GM15510 (cell line): ENCODE data around the gene TRPC3.

Experiments
- POLR2A ChIP-seq: IDR thresholded peaks from 3 replicates; pipeline ENCODE4 v1.6.1; 2011; ENCODE audit warnings: borderline replicate concordance; ENCODE audit not compliant: insufficient read length; ENCODE audit errors: extremely low read depth

Gene TRPC3

GRCh38 chr4:121953860-121954259 is 2.0 kb upstream of the TRPC3 start:
- TF ChIP-seq POLR2A = no peak

DNA sequence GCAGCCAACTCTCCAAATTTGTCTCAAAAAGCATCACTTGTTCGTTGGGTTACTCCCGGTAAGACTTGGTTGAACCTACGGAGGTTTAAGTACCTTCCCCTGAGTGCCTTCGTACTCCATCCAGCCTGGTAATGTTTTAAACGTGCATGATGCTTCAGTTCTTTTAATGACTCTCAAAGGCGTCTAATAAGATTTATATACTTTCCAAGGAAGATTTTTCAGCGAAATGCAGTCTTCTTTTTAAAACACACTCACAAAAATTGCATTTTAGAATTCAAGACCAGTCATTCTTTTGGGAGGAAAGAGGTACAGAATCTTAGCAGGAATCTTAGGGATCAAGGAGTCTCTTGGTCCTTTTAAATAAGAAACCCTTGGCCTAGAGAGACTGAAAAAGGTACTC is 430 bp upstream of the TRPC3 start:
- no peak for TF ChIP-seq POLR2A

GRCh38 chr4:121950680-121951520 is 960 bp downstream of the TRPC3 start:
- no peak for TF ChIP-seq POLR2A

GRCh38 chr4:121950212-121950679 is 1.6 kb downstream of the TRPC3 start:
- TF ChIP-seq POLR2A = no peak

GRCh38 chr4:121946644-121947043 is 5.2 kb downstream of the TRPC3 start:
- no peak for TF ChIP-seq POLR2A

DNA sequence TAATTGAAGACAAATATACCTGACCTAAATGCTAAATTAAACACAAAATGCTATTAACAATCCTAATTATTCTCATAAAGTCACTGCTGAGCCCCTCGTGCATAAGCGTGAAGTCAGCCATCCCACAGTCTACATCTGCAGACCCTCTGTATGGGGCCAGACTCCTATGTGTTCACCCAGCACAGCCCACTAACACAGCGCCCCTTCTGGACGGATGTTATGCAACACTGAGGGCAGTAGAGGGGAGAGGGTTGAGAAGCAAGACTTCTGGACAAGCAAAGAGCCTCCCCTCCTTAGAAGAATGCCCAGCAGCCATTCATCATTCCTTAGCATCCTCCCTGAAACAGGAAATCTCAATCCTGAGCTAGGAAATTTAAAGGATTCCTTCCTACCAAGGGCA is 7.9 kb downstream of the TRPC3 start:
- no peak for TF ChIP-seq POLR2A

GRCh38 chr4:121939690-121940089 is 12.2 kb downstream of the TRPC3 start:
- TF ChIP-seq POLR2A = no peak

DNA sequence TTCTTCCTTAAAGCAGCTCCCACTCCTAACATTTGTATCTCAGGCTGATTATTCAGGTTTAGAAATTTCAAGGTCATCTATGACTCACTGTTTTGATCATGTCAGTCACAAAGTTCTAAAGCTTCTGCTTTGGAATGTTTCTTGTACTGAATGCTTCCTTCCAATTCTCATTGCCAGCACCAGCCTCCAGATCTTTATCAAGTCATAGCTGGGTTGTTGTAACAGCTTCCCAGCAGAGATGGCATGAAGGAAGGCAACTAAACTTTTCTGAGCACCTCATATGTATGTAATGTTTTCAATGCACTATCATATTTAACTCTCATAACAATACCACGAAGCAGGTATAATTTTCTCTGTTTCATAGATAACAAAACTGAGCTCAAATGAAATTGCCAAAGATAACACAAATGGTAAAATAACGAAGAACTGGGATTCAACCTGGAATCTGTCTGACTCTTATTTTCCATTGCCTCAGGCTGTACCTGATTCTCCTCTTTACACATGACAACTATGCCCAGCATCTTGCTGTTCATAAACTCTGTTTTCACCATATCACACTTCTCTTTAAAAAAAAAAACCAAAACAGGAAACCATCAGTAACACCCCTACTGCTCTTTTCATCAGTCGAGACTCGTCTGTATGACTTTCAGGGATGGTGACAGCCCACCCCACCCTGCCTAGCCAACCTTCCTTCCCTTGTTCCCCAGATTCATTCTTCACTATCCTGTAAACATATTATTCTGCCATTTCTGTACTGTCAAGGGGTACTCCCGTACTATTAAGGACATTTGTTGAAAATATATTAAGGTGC is 13.4 kb downstream of the TRPC3 start:
- TF ChIP-seq POLR2A = no peak

- no peak for TF ChIP-seq POLR2A
Observed at GRCh38 chr4:121936101-121936500, 15.8 kb downstream of the TRPC3 start.

DNA sequence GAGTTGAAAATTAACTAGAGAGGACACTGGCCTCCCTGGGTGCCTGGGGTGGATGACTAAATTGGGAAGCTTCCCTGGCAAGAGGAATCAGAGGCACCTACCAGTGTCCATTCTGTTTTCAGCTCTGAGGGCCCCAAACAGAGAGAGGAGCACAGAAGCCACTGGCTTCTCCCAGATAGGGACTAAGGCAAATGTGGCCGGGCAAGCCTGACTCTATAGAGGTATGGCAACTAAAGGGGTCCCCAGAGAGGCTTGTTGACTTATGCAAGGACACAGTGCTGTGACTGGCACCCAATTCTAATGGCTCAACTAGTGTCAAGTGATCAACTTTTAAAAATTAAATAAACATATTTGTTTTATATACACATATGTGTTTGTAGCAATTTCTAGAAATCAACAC is 17.2 kb downstream of the TRPC3 start:
- TF ChIP-seq POLR2A = no peak

GRCh38 chr4:121932212-121932974 is 19.5 kb downstream of the TRPC3 start:
- no peak for TF ChIP-seq POLR2A

DNA sequence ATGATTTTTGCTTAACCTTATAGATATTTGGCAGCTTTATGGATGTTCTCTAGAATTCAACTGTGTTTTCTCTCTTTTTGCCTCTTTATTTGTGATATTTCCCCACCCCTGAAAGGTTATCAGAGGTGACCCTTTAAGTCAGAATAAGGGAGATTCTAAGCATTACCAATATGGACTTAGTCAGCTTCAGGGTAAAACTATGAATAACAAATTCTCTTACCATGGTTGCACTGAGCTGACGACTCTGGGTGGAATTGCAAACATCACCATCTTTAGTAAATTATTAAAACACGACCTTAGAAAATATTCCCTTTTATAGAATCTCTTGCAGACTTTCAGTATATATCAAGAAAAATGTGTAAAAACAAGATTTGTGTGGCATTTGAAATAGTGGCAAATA is 21.6 kb downstream of the TRPC3 start:
- TF ChIP-seq POLR2A = no peak

DNA sequence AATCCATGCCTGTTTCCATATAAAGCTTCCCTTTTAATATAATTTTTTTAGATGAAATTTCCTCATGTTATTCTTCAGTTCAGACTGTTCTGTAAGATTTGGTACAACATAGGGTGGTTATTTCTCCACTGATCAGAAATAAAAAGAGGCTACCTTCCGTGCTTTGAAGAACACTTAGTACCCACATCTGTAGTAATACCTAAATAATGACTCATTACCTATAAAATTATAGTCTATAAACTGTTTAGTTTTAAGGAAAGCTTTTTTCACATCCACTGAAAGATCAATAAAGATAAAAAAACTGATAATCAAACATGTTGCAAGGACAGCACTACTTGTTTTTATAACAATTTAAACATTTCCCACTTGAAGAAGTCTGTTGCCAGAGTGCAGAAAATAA is 23.9 kb downstream of the TRPC3 start:
- TF ChIP-seq POLR2A = no peak

DNA sequence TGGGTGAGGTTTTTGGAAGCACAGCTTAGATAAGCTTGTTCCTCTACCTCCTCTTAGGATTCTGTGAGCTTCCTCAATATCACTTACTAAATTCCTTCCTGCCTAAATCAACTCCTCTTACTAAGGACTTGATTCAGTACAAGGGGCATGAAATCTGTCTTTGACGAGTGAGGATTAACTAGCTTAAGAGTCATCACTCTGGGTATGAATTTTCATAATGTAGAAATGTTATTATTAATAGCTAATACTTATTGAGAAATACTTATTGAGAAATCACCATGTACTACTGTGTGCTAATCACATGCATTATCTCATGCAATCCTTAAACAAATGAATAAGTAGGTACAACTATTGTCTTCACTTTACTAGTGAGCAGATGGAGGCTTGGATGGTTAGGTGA is 28.6 kb downstream of the TRPC3 start:
- no peak for TF ChIP-seq POLR2A

- TF ChIP-seq POLR2A = no peak
Observed at GRCh38 chr4:121913667-121914066, 38.2 kb downstream of the TRPC3 start.
